ENCODE data around the gene GNB2. TPM values are rescaled to one million over a fixed set of nuclear protein-coding genes. Genes with fewer than 3 reads are reported as not detected.
"Not testable (repeated sequence)": the region's sequence is repeated elsewhere in the genome, so short reads cannot be mapped to it uniquely, and the experiment has no call there.

The GNB2 gene
- total and polyA plus RNA-seq, 4 donors = 37.6 to 133 (median 73.2) TPM

GRCh38 chr7:100668069-100668449 lies 5.5 kb upstream of the GNB2 start:
- no peak for DNase-seq (ENCODE audit: low spot score)
- Histone ChIP-seq H3K9ac (ENCODE audit: low read depth in 1 of 2, low read length in 2 of 2) (no peak overlapping the region), H3K27me3 (ENCODE audit: control insufficient read depth in 4 of 4, insufficient read depth in 4 of 4, low read length in 3 of 4) (no peaks in the 10 kb centered on the region), H3K36me3 (ENCODE audit: control insufficient read depth in 4 of 4, insufficient read depth in 3 of 4, low read depth in 1 of 4, low read length in 3 of 4) (no peaks in the 10 kb centered on the region), H3K9me3 (ENCODE audit: control insufficient read depth in 4 of 4, low read length in 3 of 4) (no peaks in the 10 kb centered on the region), H3K4me3 (ENCODE audit: low read depth in 1 of 3, low read length in 3 of 3) (no peak overlapping the region), H3K27ac (ENCODE audit: low read depth in 1 of 2, low read length in 2 of 2) (no peak overlapping the region), H3K4me1 (ENCODE audit: control insufficient read depth in 4 of 4, insufficient read depth in 4 of 4, low read length in 3 of 4) (no peaks in the 10 kb centered on the region)
- TF ChIP-seq JUND (IDR thresholded peaks at IDR 0.05) = no peak
- TF ChIP-seq ATF3 (IDR thresholded peaks at IDR 0.05) = no peak
- TF ChIP-seq NR2F2 (IDR thresholded peaks at IDR 0.05) = no peak
- no peak for TF ChIP-seq RAD21 (IDR thresholded peaks at IDR 0.05)
- no peak for TF ChIP-seq TAF1 (conservative IDR thresholded peaks at IDR 0.05)
- no peak for TF ChIP-seq FOXA2 (IDR thresholded peaks at IDR 0.05)
- no peak for TF ChIP-seq RXRA (IDR thresholded peaks at IDR 0.05)
- no peak for TF ChIP-seq REST (IDR thresholded peaks at IDR 0.05)
- WGBS = 94% methylated on average over 2 of the region's 2 CpGs

- not testable (repeated sequence) for H3K4me1 ChIP-seq (ENCODE audit: control insufficient read depth in 4 of 4, insufficient read depth in 4 of 4, low read length in 3 of 4); H3K27ac ChIP-seq (ENCODE audit: low read depth in 1 of 2, low read length in 2 of 2); H3K36me3 ChIP-seq (ENCODE audit: control insufficient read depth in 4 of 4, insufficient read depth in 3 of 4, low read depth in 1 of 4, low read length in 3 of 4); H3K27me3 ChIP-seq (ENCODE audit: control insufficient read depth in 4 of 4, insufficient read depth in 4 of 4, low read length in 3 of 4); H3K9ac ChIP-seq (ENCODE audit: low read depth in 1 of 2, low read length in 2 of 2); H3K9me3 ChIP-seq (ENCODE audit: control insufficient read depth in 4 of 4, low read length in 3 of 4); H3K4me3 ChIP-seq (ENCODE audit: low read depth in 1 of 3, low read length in 3 of 3); DNase-seq (ENCODE audit: low spot score)
- WGBS = 96% methylated on average over 12 of the region's 12 CpGs
Observed at GRCh38 chr7:100669106-100669505, 4.4 kb upstream of the GNB2 start.

GRCh38 chr7:100670074-100670473 lies 3.5 kb upstream of the GNB2 start:
- Histone ChIP-seq H3K27ac (ENCODE audit: low read depth in 1 of 2, low read length in 2 of 2) (no peak overlapping the region), H3K9me3 (ENCODE audit: control insufficient read depth in 4 of 4, low read length in 3 of 4) (no peaks in the 10 kb centered on the region), H3K36me3 (ENCODE audit: control insufficient read depth in 4 of 4, insufficient read depth in 3 of 4, low read depth in 1 of 4, low read length in 3 of 4) (no peaks in the 10 kb centered on the region), H3K9ac (ENCODE audit: low read depth in 1 of 2, low read length in 2 of 2) (no peak overlapping the region), H3K4me3 (ENCODE audit: low read depth in 1 of 3, low read length in 3 of 3) (no peak overlapping the region), H3K4me1 (ENCODE audit: control insufficient read depth in 4 of 4, insufficient read depth in 4 of 4, low read length in 3 of 4) (no peaks in the 10 kb centered on the region), H3K27me3 (ENCODE audit: control insufficient read depth in 4 of 4, insufficient read depth in 4 of 4, low read length in 3 of 4) (no peaks in the 10 kb centered on the region)
- WGBS = 83% methylated on average over 8 of the region's 8 CpGs
- DNase-seq (ENCODE audit: low spot score) = no peak
- TF ChIP-seq HNF4G (IDR thresholded peaks at IDR 0.05) = no peak
- TF ChIP-seq TAF1 (conservative IDR thresholded peaks at IDR 0.05) = no peak
- no peak for TF ChIP-seq REST (IDR thresholded peaks at IDR 0.05)

Measured in liver (tissue), 9 donors.